ENCODE data around the gene XRCC6.
"Not testable (repeated sequence)": the region's sequence is repeated elsewhere in the genome, so short reads cannot be mapped to it uniquely, and the experiment has no call there.

Gene XRCC6

GRCh38 chr22:41650821-41651220 lies 29.7 kb downstream of the XRCC6 start:
- no peak for DNase-seq (ENCODE audit: low read depth)

GRCh38 chr22:41654322-41654721 lies 33.2 kb downstream of the XRCC6 start:
- DNase-seq (ENCODE audit: low read depth) = no peak

DNA sequence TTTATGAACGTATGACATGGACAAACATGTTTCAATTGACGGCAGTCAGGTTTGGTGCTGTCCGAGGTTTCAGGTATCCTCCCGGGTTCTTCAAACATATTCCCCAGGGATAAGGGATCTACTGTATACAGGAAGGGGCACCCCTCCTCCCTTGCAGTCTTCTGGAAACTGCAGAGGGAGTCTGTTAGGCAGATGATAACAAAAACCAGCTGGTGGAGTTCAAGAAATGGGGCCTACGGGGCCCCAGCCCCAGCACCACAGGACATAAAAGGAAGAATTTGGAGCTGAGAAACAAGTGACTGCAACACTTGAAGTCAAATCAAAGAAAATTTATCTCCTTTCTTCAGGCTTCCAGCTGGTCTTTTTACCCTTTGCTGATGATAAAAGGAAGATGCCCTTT lies 35.5 kb downstream of the XRCC6 start:
- no peak for DNase-seq (ENCODE audit: low read depth)

- DNase-seq (ENCODE audit: low read depth) = no peak
Measured at GRCh38 chr22:41657709-41658108, 36.6 kb downstream of the XRCC6 start.

DNA sequence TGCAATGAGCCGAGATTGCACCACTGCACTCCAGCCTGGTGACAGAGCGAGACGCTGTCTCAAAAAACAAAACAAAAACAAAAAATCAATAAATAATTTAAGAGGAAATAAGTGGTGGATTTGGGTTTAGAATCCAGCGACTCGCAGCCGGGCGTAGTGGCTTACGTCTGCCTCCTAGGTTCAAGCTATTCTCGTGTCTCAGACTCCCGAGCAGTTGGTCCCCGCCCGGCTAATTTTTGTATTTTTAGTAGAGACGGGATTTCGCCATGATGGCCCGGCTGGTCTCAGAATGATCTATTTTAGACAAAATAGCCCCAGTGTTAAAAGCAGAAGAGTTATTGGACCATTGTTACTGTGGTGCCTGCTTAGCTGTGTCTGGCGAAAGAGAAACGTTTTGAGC lies 37.8 kb downstream of the XRCC6 start:
- no peak for DNase-seq (ENCODE audit: low read depth)

DNA sequence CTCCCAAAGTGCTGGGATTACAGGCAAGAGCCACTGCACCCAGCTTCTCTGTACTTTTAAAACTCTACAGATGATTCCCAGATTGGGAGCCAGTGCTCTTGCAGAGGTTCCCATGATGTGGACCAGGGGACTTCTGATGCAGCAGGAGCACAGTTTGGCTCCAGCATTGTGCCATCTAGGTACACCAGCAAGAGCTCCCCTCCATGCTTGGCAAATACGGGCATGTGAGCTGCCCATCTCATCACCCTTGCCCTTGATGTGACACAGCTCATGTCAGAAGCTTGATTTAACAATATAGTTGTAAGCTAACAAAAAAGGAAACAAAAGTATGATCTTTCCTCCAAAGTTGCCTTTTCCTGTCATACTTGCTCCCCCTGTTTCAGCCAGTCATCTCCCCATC lies 38.8 kb downstream of the XRCC6 start:
- DNase-seq (ENCODE audit: low read depth) = no peak

DNA sequence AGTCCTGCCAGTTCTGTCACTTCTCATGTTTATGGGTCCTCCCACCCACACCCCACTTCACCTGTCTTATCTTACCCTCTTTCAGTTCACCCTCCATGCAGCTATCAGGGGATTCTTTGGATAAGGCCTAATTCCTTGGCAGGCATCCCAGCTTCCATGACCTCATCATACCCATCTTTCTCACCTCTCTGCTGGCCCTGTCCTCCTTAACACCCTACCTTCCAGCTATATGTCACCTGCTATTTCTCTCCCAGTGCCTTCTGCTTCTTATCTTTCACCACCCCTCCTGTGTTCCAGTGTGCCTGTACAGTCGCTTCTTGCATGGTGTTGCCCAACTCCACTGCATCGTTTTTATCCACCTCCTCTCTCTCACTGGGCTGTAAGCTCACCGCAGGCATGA lies 39.3 kb downstream of the XRCC6 start:
- DNase-seq (ENCODE audit: low read depth) = no peak

GRCh38 chr22:41661088-41661487 lies 40.0 kb downstream of the XRCC6 start:
- DNase-seq (ENCODE audit: low read depth) = no peak

DNA sequence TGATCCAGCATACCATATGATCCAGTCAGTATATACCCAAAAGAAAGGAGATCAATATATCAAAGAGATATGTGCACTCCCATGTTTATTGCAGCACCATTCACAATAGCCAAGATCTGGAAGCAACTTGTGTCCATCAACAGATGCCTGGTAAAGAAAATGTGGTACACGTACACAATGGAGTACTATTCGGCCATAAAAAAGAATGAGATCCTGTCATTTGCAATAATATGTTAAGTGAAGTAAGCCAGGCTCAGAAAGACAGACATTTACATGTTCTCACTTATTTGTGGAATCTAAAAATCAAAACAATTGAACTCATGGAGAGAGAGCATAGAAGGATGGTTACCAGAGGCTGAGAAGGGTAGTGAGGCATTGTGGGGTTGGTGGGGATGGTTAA lies 40.6 kb downstream of the XRCC6 start:
- no peak for DNase-seq (ENCODE audit: low read depth)

- DNase-seq (ENCODE audit: low read depth) = not testable (repeated sequence)
Measured at GRCh38 chr22:41663594-41663993, 42.5 kb downstream of the XRCC6 start.

- no peak for DNase-seq (ENCODE audit: low read depth)
Measured at GRCh38 chr22:41664490-41664889, 43.4 kb downstream of the XRCC6 start.

- no peak for DNase-seq (ENCODE audit: low read depth)
Measured at GRCh38 chr22:41664951-41665350, 43.9 kb downstream of the XRCC6 start.

DNA sequence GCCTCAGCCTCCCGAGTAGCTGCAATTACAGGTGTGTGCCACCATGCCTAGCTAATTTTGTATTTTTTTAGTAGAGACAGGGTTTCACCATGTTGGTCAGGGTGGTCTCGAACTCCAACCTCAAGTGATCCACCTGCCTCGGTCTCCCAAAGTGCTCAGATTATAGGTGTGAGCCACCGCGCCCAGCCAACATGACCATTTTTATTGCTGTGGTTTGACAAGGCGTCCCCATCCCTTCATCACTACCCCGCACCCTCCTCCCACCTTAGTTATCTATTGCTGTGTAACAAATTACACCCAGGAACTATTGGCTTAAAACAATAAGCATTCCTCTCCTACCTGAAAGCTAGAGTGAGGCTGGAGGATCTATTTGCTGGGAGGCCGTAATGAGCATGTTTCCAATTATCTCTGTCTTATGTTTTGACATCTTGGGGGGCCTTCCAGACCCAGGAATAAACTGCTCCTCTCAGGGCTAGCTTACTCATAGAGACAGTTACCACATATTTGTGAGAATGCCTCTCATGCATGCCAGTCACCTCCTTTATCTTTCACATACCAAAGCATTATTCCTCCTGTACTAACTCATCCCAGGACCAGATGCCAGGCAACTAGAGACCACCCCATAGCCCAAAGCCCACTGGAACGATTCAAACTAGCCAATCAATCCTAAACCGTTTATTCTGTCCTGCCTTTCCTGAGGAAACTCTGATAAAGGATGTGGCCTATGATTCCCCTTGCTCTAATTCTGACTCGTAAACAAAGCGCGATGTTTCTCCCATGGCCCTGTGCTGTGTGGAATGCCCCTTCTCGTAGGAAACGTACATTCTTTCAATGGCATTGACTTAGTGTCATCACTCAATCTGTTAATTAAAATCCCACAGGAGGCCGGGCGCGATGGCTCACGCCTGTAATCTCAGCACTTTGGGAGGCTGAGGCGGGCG lies 48.1 kb downstream of the XRCC6 start:
- DNase-seq (ENCODE audit: low read depth) = peak; percentile 80

DNA sequence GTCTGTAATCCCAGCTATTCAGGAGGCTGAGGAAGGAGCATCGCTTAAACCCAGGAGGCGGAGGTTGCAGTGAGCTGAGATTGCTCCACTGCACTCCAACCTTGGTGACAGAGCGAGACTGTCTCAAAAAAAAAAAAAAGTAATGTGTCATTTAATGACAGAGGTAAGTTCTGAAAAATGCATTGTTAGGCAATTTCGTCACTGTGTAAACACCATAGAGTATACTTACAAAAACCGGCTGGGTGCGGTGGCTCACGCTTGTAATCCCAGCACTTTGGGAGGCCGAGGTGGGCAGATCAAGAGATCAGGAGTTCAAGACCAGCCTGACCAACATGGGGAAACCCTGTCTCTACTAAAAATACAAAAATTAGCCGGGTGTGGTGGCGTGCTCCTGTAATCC lies 51.0 kb downstream of the XRCC6 start:
- DNase-seq (ENCODE audit: low read depth) = not testable (repeated sequence)

GRCh38 chr22:41672780-41673509 lies 51.9 kb downstream of the XRCC6 start:
- DNase-seq (ENCODE audit: low read depth) = peak; percentile 29

DNA sequence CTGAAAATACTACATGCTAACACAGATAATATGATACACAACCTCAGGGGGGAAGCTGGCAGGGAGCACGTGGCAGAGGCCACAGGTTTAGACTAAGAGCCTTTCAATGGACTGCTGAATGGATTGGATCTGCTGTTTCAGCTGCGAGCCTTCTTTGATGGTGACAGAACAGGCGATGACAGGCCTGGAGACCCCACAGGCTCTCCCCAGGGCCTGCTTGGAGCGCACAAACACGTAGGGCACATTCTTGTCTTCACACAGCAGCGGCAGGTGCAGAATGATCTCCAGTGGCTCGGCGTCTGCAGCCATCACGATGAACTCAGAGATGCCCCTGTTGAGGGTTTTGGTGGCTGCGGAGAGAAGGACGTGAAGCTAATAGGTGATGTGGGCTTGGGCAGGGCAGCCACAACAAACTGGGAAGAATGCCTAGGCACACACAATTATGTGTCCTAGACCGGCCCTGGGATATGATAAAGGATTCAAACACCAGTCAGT lies 53.8 kb downstream of the XRCC6 start:
- no peak for DNase-seq (ENCODE audit: low read depth)

GRCh38 chr22:41676134-41676533 lies 55.0 kb downstream of the XRCC6 start:
- no peak for DNase-seq (ENCODE audit: low read depth)

DNA sequence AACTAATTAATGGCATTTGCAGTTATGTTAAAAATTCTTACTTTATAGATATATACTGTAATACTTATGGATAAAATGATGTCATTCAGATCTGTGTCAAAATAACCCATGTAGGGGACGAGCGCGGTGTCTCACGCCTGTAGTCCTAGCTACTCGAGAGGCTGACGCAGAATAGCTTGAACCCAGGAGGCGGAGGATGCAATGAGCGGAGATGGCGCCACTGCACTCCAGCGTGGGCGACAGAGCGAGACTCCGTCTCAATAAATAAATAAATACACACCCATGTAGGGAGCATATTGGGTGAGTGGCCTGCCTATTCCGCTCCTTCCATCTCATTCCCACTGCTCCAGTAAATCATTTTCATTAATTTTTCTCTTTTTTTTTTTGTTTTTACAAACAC lies 60.5 kb downstream of the XRCC6 start:
- no peak for DNase-seq (ENCODE audit: low read depth)

DNA sequence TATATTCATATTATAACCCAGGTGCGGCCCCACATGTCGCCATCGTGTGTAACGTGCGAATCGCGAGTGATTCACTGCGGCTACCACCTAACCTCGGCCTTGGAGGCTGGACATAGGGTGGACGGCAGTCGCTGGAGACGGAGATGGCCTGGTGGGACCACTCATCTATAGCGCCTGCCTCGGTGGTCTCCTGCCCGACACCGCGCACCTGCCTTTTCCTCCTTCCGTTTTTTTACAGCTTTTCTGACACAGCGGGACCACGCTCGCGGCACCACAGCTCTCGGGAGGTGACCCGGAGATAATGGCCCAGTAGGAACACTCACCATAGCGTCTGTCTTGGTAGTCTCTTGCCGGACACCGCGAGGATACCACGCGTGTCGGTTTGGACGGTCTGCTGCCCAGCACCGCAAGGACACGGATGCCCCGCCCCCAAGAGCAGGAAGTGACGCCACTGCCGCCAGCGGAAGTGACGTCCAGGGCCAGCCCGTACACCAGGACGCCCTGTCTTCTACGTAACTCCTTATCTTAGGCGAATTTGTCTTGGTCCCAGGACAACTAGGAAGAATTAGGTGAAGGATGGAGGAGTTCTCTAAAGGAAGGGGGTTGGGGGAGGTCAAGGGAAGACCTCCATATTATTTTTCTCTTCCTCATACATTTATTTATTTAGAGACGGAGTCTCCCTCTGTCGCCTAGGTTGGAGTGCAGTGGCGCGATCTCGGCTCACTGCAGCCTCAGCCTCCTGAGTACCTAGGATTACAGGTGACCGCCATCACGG lies 61.1 kb downstream of the XRCC6 start:
- DNase-seq (ENCODE audit: low read depth) = peak; percentile 87

GRCh38 chr22:41683052-41683451 lies 62.0 kb downstream of the XRCC6 start:
- DNase-seq (ENCODE audit: low read depth) = no peak

DNA sequence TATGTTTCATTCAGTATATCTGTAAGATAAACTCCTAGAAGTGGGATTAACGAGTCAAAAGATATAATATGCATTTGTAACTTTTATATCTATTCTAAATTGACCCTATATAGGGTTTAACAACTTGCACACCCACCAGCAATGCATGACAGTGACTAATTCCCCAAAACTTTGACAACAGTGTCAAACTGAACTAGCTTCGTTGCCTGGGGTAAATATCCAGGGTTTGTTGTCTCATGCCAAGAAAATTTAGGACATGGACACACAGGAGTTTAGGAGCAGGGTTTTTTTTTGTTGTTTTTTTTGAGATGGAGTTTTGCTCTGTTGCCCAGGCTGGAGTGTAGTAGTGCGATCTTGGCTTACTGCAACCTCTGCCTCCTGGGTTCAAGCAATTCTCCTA lies 62.5 kb downstream of the XRCC6 start:
- DNase-seq (ENCODE audit: low read depth) = no peak

GRCh38 chr22:41684194-41684593 lies 63.1 kb downstream of the XRCC6 start:
- no peak for DNase-seq (ENCODE audit: low read depth)

Data from fibroblast of gingiva (primary cell).